ENCODE measurements around the gene UBE2E3.

The UBE2E3 gene

DNA sequence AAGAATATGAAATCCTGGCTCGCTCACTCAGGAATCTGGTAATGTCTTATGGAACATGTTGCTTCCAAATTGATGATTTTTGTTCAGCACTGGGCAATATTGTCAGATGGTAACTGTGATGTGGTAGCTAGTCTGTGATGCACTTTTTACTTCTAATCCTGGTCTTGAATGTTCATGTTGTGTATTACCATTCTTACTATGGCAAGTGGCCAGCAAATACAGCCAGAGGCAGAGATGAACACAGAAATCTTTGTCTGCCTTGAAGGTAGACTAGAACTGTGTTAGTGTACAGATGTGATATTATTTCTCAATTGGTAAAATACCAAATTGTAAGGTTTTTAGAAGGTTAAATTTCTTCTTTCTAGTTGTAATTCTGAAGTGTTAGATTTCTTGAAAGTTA is 83.3 kb downstream of the UBE2E3 start:
- TF ChIP-seq EZH2phosphoT487 (IDR thresholded peaks at IDR 0.05; ENCODE audit: borderline replicate concordance) = no peak
- TF ChIP-seq, protein P1, sequence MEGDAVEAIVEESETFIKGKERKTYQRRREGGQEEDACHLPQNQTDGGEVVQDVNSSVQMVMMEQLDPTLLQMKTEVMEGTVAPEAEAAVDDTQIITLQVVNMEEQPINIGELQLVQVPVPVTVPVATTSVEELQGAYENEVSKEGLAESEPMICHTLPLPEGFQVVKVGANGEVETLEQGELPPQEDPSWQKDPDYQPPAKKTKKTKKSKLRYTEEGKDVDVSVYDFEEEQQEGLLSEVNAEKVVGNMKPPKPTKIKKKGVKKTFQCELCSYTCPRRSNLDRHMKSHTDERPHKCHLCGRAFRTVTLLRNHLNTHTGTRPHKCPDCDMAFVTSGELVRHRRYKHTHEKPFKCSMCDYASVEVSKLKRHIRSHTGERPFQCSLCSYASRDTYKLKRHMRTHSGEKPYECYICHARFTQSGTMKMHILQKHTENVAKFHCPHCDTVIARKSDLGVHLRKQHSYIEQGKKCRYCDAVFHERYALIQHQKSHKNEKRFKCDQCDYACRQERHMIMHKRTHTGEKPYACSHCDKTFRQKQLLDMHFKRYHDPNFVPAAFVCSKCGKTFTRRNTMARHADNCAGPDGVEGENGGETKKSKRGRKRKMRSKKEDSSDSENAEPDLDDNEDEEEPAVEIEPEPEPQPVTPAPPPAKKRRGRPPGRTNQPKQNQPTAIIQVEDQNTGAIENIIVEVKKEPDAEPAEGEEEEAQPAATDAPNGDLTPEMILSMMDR (conservative IDR thresholded peaks at IDR 0.05; ENCODE audit: low read length) = no peak
- no peaks in the 10 kb centered on the region for H3F3A ChIP-seq (ENCODE audit: low read depth)
- H3K27me3 ChIP-seq (ENCODE audit: insufficient read depth, low read length, poor library complexity, severe bottlenecking) = no peaks in the 10 kb centered on the region
- no peaks in the 10 kb centered on the region for H3K9me2 ChIP-seq (replicated peaks; ENCODE audit: low read depth, low read length)
- no peaks in the 10 kb centered on the region for H3K79me2 ChIP-seq (ENCODE audit: insufficient read depth, low read length)
- H3K36me3 ChIP-seq (ENCODE audit: insufficient read depth, low read length) = no peaks in the 10 kb centered on the region
- H3K4me2 ChIP-seq (ENCODE audit: low read depth, low read length, poor library complexity, severe bottlenecking) = no peak overlapping the region
- H4K20me1 ChIP-seq (ENCODE audit: insufficient read depth, low read length, poor library complexity, severe bottlenecking) = no peaks in the 10 kb centered on the region
- no peaks in the 10 kb centered on the region for H3K9me3 ChIP-seq (ENCODE audit: insufficient read depth, low read depth, low read length)
- H3K4me1 ChIP-seq (ENCODE audit: insufficient read depth, low read length, poor library complexity, severe bottlenecking) = peaks cover 4% of the 10 kb centered on the region
- no peak overlapping the region for H3K9ac ChIP-seq (ENCODE audit: low read depth, low read length, poor library complexity, severe bottlenecking)
- H3K4me3 ChIP-seq (ENCODE audit: low read length, poor library complexity, severe bottlenecking) = no peak overlapping the region
- no peak overlapping the region for H2AFZ ChIP-seq (ENCODE audit: low read length)

- H3K4me2 ChIP-seq (ENCODE audit: low read depth, low read length, poor library complexity, severe bottlenecking) = no peak overlapping the region
- no peaks in the 10 kb centered on the region for H3K9me3 ChIP-seq (ENCODE audit: insufficient read depth, low read depth, low read length)
- H3K79me2 ChIP-seq (ENCODE audit: insufficient read depth, low read length) = no peaks in the 10 kb centered on the region
- H3F3A ChIP-seq (ENCODE audit: low read depth) = no peaks in the 10 kb centered on the region
- no peaks in the 10 kb centered on the region for H3K27me3 ChIP-seq (ENCODE audit: insufficient read depth, low read length, poor library complexity, severe bottlenecking)
- H3K4me1 ChIP-seq (ENCODE audit: insufficient read depth, low read length, poor library complexity, severe bottlenecking) = peaks cover 4% of the 10 kb centered on the region
- no peaks in the 10 kb centered on the region for H3K9me2 ChIP-seq (replicated peaks; ENCODE audit: low read depth, low read length)
- H4K20me1 ChIP-seq (ENCODE audit: insufficient read depth, low read length, poor library complexity, severe bottlenecking) = no peaks in the 10 kb centered on the region
- no peak overlapping the region for H2AFZ ChIP-seq (ENCODE audit: low read length)
- no peak overlapping the region for H3K4me3 ChIP-seq (ENCODE audit: low read length, poor library complexity, severe bottlenecking)
- no peaks in the 10 kb centered on the region for H3K36me3 ChIP-seq (ENCODE audit: insufficient read depth, low read length)
- no peak overlapping the region for H3K9ac ChIP-seq (ENCODE audit: low read depth, low read length, poor library complexity, severe bottlenecking)
- TF ChIP-seq, protein P1 (conservative IDR thresholded peaks at IDR 0.05; ENCODE audit: low read length) = no peak
- no peak for TF ChIP-seq EZH2phosphoT487 (IDR thresholded peaks at IDR 0.05; ENCODE audit: borderline replicate concordance)
Measured at GRCh38 chr2:181065458-181065857, 85.1 kb downstream of the UBE2E3 start.

DNA sequence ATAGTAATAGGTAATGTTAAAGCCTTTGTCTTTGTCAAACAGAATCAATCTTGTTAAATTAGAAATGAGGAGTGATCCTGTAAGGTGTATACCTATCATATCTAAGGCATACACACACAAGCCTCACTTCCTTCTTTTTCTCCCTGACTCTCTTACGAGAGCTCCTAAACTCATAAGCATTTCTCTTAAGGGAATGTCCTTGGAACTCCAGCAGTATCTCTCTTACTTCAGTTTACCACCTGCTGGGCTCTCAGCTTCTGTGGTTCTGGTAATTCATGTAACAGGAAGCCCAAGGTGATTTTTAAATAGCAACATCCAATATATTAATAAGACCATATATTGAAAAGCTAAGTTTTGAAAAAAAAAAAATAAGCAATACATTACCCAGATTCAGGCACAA is 85.9 kb downstream of the UBE2E3 start:
- no peak overlapping the region for H2AFZ ChIP-seq (ENCODE audit: low read length)
- no peak overlapping the region for H3K4me2 ChIP-seq (ENCODE audit: low read depth, low read length, poor library complexity, severe bottlenecking)
- H3K27me3 ChIP-seq (ENCODE audit: insufficient read depth, low read length, poor library complexity, severe bottlenecking) = no peaks in the 10 kb centered on the region
- H3K4me3 ChIP-seq (ENCODE audit: low read length, poor library complexity, severe bottlenecking) = no peak overlapping the region
- TF ChIP-seq EZH2phosphoT487 (IDR thresholded peaks at IDR 0.05; ENCODE audit: borderline replicate concordance) = no peak
- TF ChIP-seq, protein P1 (conservative IDR thresholded peaks at IDR 0.05; ENCODE audit: low read length) = no peak
- no peaks in the 10 kb centered on the region for H3K79me2 ChIP-seq (ENCODE audit: insufficient read depth, low read length)
- H4K20me1 ChIP-seq (ENCODE audit: insufficient read depth, low read length, poor library complexity, severe bottlenecking) = no peaks in the 10 kb centered on the region
- no peaks in the 10 kb centered on the region for H3F3A ChIP-seq (ENCODE audit: low read depth)
- H3K9me2 ChIP-seq (replicated peaks; ENCODE audit: low read depth, low read length) = no peaks in the 10 kb centered on the region
- peaks cover 4% of the 10 kb centered on the region for H3K4me1 ChIP-seq (ENCODE audit: insufficient read depth, low read length, poor library complexity, severe bottlenecking)
- H3K36me3 ChIP-seq (ENCODE audit: insufficient read depth, low read length) = no peaks in the 10 kb centered on the region
- no peak overlapping the region for H3K9ac ChIP-seq (ENCODE audit: low read depth, low read length, poor library complexity, severe bottlenecking)
- H3K9me3 ChIP-seq (ENCODE audit: insufficient read depth, low read depth, low read length) = no peaks in the 10 kb centered on the region

All from Loucy (cell line).